Measurements from ENCODE around the gene ADM2.

The ADM2 gene

GRCh38 chr22:50485221-50486131 lies 4.1 kb downstream of the ADM2 start:
- H3K4me3 ChIP-seq (ENCODE audit: control insufficient read depth, low read depth, low read length): no peak overlapping the region
- DNase-seq (ENCODE audit: low read depth): no peak
- no peak for TF ChIP-seq CTCF (IDR thresholded peaks at IDR 0.05; ENCODE audit: control insufficient read depth, insufficient read depth, low read depth, low read length, missing control alignments)

DNA sequence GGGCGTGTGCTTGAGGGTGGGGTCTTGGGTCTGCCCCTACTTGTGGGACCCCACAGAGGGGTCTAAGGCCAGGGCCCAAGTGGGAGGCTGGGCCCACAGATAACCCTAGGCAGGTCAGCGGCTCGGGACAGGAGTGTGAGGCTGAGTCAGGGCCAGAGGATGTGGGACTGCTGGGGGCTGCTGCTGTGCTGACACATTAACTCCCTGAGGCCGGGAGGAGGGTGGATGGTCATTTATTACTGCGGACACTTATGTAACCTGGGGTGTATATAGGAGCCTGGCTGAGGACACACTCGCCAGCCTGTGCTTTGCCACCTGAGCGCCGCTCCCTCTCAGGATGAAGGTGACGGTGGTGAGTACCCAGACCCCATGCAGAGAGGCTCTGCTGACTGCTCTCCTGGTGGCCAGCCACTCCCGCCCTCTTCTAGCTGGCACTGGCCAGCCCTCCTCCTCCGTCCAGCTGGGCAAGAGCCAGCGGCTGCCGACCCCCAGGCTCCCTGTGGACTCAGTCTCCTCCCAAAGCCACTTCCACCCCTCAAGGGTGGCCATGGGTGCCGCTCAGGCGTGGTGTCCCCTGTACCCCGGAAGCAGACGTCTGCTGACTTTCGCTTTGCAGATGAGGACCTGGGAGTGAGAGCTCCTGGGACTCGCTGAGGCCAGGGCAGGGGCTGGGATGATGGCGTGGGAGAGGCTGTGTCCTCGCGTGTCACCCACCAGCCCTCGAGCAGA lies 5.4 kb downstream of the ADM2 start, which contains the start of gene MIOX:
Gene MIOX (plus strand): TSS at position 299 of the 729 bp plus-strand sequence. CDS start 39 bp downstream, at position 338.
- no peak for TF ChIP-seq CTCF (IDR thresholded peaks at IDR 0.05; ENCODE audit: control insufficient read depth, insufficient read depth, low read depth, low read length, missing control alignments)
- DNase-seq (ENCODE audit: low read depth): no peak
- H3K4me3 ChIP-seq (ENCODE audit: control insufficient read depth, low read depth, low read length): no peak within 1 kb of the TSS

- DNase-seq (ENCODE audit: low read depth): no peak
- no peak overlapping the region for H3K4me3 ChIP-seq (ENCODE audit: control insufficient read depth, low read depth, low read length)
- TF ChIP-seq CTCF (IDR thresholded peaks at IDR 0.05; ENCODE audit: control insufficient read depth, insufficient read depth, low read depth, low read length, missing control alignments): no peak
Observed at GRCh38 chr22:50487290-50488005, 6.1 kb downstream of the ADM2 start.

DNA sequence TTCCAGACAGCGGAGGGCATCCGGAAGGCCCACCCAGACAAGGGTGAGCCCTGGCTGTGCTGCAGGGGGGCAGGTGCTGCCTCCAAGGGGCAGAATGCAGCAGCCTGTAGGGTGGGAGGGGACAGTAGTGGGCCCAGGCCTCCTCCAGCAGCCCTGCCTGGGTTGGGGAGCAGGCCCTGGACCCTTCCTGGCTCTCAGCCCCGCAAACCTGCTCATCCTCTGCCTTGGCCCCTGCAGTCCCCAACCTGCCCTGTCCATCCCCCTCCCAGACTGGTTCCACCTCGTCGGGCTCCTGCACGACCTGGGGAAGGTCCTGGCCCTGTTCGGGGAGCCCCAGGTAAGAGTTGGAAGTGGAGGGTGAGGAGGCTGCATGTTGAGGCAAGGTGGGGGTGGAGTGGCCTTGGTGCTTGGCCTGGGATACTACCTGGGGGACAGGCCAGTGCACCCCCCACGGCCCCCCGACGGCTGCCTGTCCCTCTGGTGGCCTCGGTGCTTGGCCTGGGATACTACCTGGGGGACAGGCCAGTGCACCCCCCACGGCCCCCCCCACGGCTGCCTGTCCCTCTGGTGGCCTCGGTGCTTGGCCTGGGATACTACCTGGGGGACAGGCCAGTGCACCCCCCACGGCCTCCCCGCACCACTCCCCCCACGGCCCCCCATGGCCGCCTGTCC lies 6.8 kb downstream of the ADM2 start:
- no peak overlapping the region for H3K4me3 ChIP-seq (ENCODE audit: control insufficient read depth, low read depth, low read length)
- DNase-seq (ENCODE audit: low read depth): no peak
- no peak for TF ChIP-seq CTCF (IDR thresholded peaks at IDR 0.05; ENCODE audit: control insufficient read depth, insufficient read depth, low read depth, low read length, missing control alignments)

- no peak for DNase-seq (ENCODE audit: low read depth)
- TF ChIP-seq CTCF (IDR thresholded peaks at IDR 0.05; ENCODE audit: control insufficient read depth, insufficient read depth, low read depth, low read length, missing control alignments): no peak
- H3K4me3 ChIP-seq (ENCODE audit: control insufficient read depth, low read depth, low read length): no peak overlapping the region
Observed at GRCh38 chr22:50488886-50489285, 7.5 kb downstream of the ADM2 start.
